Aorta (tissue), 5 donors: Measurements from ENCODE around the gene CDA. TPM values are rescaled to one million over a fixed set of nuclear protein-coding genes. Genes with fewer than 3 reads are reported as not detected.

Experiments
- ATAC-seq: fragments of 200-7000 bp; cut with Tn5 transposase; one replicate; pipeline ENCODE4 v1.9.1; 2022; ENCODE audit warnings: moderate library complexity; ENCODE audit not compliant: low FRiP score
- DNase-seq, 2 donors: peaks; one replicate each; pipeline ENCODE4 v3.0.0-alpha.2; 2020
- H3K27ac ChIP-seq, 2 donors: one replicate each; pipeline ENCODE4 v1.5.1; 2013; ENCODE audit warnings: low read length in 2 of 2, mild to moderate bottlenecking in 2 of 2, moderate library complexity in 2 of 2, control low read depth in 1 of 2, inconsistent platforms in 1 of 2, low read depth in 1 of 2
- H3K27me3 ChIP-seq, 2 donors: one replicate each; pipeline ENCODE4 v1.6.1; 2013; ENCODE audit warnings: control low read depth in 1 of 2, low read length in 1 of 2, mild to moderate bottlenecking in 1 of 2, moderate library complexity in 1 of 2; ENCODE audit not compliant: insufficient read depth in 2 of 2, control insufficient read depth in 1 of 2
- H3K36me3 ChIP-seq, 2 donors: one replicate each; pipeline ENCODE4 v1.6.1; 2013; ENCODE audit warnings: control low read depth in 1 of 2, low read length in 1 of 2, mild to moderate bottlenecking in 1 of 2; ENCODE audit not compliant: insufficient read depth in 2 of 2, control insufficient read depth in 1 of 2
- H3K4me1 ChIP-seq, 2 donors: one replicate each; pipeline ENCODE4 v1.6.1; 2013; ENCODE audit warnings: low read length in 2 of 2, control low read depth in 1 of 2, mild to moderate bottlenecking in 1 of 2, moderate library complexity in 1 of 2; ENCODE audit not compliant: insufficient read depth in 2 of 2, control insufficient read depth in 1 of 2
- H3K4me3 ChIP-seq, 2 donors: one replicate each; pipeline ENCODE4 v1.5.1; 2013; ENCODE audit warnings: low read length in 2 of 2, control low read depth in 1 of 2, mild to moderate bottlenecking in 1 of 2
- H3K9me3 ChIP-seq: one replicate; pipeline ENCODE4 v1.6.1; 2013; ENCODE audit warnings: mild to moderate bottlenecking, low read length; ENCODE audit not compliant: control insufficient read depth
- WGBS, 2 donors: extraction: QIAGEN DNeasy Blood & Tissue Kit; methylation state at CpG; one replicate each; pipeline ENCODE4 v1.1.7; 2013; 5-methylcytosine and 5-hydroxymethylcytosine counted together
- intact Hi-C, 2 donors: fragments of 100-400 bp; cut with DNase I; formaldehyde crosslinking; loops; one replicate each; pipeline versions ENCODE4 v1.14.2 to v1.15.0; 2022
- polyA plus RNA-seq, 2 donors: library from polyadenylated mRNA; stranded (reverse); fragments of 200-250 nt; gene quantifications; one replicate each; pipeline ENCODE4 v1.2.3, GENCODE V29; 2013
- total RNA-seq, 2 donors: library from RNA; stranded (reverse); fragmentation: NEBNext Ultra II Directional; extraction: Animal tissue kit (Norgen Biotek cat#: 25700); gene quantifications; one replicate each; pipeline ENCODE4 v1.2.1, GENCODE V29; 2021
- donor health status: healthy with polysubstance abuse.
- donor health status: Bipolar disorder and iron deficiency.
- donor health status: DM: no; HTN: no; CAD: no.
- donor health status: DM: no; HTN: no; CAD: no.
- donor health status: DM: yes; HTN: yes; CAD: no.

The CDA gene
- total and polyA plus RNA-seq, 4 donors, result 5.3 to 16.2 (median 7.2) TPM

- Histone ChIP-seq H3K27ac (no peak overlapping the region), H3K9me3 (no peaks in the 10 kb centered on the region), H3K4me3 (no peak overlapping the region), H3K4me1 (no peaks in the 10 kb centered on the region), H3K36me3 (peaks cover 0 to 19% of the 10 kb centered on the region in 2 donors), H3K27me3 (no peaks in the 10 kb centered on the region)
- 89% methylated on average over 12 to 14 of the region's 14 CpGs for WGBS, 2 donors
- intact Hi-C loops, result no loop called here
- ATAC-seq, result no peak
- no peak for DNase-seq
These were observed 56.5 kb downstream of the CDA start for GRCh38 chr1:20645414-20645813.

- H3K4me1 ChIP-seq, result no peaks in the 10 kb centered on the region
- DNase-seq (no peak), ATAC-seq (no peak)
- H3K27me3 ChIP-seq, result no peaks in the 10 kb centered on the region
- H3K36me3 ChIP-seq, result peaks cover 3 to 28% of the 10 kb centered on the region in 2 donors
- H3K27ac ChIP-seq, result no peak overlapping the region
- WGBS, 2 donors, result 85 to 86% methylated on average over 13 of the region's 13 CpGs
- H3K9me3 ChIP-seq, result no peaks in the 10 kb centered on the region
- no peak overlapping the region for H3K4me3 ChIP-seq
- intact Hi-C loops, result no loop called here
These were observed 59.5 kb downstream of the CDA start for GRCh38 chr1:20648438-20648837.

GRCh38 chr1:20648946-20649345 lies 60.0 kb downstream of the CDA start:
- no peaks in the 10 kb centered on the region for H3K9me3 ChIP-seq
- WGBS, 2 donors, result 89 to 92% methylated on average over 15 of the region's 15 CpGs
- ATAC-seq, result no peak
- no peaks in the 10 kb centered on the region for H3K27me3 ChIP-seq
- H3K27ac ChIP-seq, result no peak overlapping the region
- intact Hi-C loops, result no loop called here
- no peaks in the 10 kb centered on the region for H3K4me1 ChIP-seq
- peaks cover 3 to 30% of the 10 kb centered on the region in 2 donors for H3K36me3 ChIP-seq
- no peak for DNase-seq
- no peak overlapping the region for H3K4me3 ChIP-seq

DNA sequence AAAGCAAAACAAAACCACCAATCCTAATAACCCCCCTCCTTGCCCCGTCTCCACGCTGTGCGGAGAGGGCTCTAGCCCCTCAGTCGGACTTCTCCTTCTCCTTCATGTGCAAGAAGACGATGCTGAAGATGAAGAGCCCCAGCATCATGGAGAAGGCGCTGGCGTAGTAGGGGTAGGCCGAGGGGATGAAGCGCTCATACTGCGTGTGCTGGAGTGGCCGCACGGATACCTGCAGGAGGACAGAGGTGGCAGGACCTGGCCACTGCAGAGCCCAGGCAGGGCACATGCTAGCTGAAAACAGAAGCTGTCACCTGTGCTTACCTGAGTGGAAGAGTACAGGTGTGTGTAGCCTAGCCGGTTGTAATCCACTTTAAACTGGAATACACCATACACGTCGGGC lies 63.4 kb downstream of the CDA start:
- ATAC-seq (no peak), DNase-seq (peak in 1 of 2 donors; percentile 46)
- Histone ChIP-seq H3K27ac (no peak overlapping the region), H3K9me3 (no peaks in the 10 kb centered on the region), H3K36me3 (peaks cover 3 to 31% of the 10 kb centered on the region in 2 donors), H3K4me1 (no peaks in the 10 kb centered on the region), H3K4me3 (no peak overlapping the region), H3K27me3 (no peaks in the 10 kb centered on the region)
- intact Hi-C loops, result no loop called here
- WGBS, 2 donors, result 94 to 96% methylated on average over 15 of the region's 15 CpGs

- Histone ChIP-seq H3K27me3 (no peaks in the 10 kb centered on the region), H3K4me1 (no peaks in the 10 kb centered on the region), H3K9me3 (no peaks in the 10 kb centered on the region), H3K4me3 (no peak overlapping the region), H3K27ac (no peak overlapping the region), H3K36me3 (peaks cover 3 to 28% of the 10 kb centered on the region in 2 donors)
- 75 to 80% methylated on average over 20 of the region's 20 CpGs for WGBS, 2 donors
- ATAC-seq, result no peak
- intact Hi-C loops, result no loop called here
- no peak for DNase-seq
These were observed 65.3 kb downstream of the CDA start for GRCh38 chr1:20654104-20654690.

GRCh38 chr1:20657024-20657423 lies 68.1 kb downstream of the CDA start:
- no peaks in the 10 kb centered on the region for H3K27me3 ChIP-seq
- no peak overlapping the region for H3K27ac ChIP-seq
- ATAC-seq (no peak), DNase-seq (no peak)
- H3K4me1 ChIP-seq, result no peaks in the 10 kb centered on the region
- no peak overlapping the region for H3K4me3 ChIP-seq
- intact Hi-C loops, result no loop called here
- H3K9me3 ChIP-seq, result no peaks in the 10 kb centered on the region
- H3K36me3 ChIP-seq, result peaks cover 3 to 16% of the 10 kb centered on the region in 2 donors
- 87 to 91% methylated on average over 11 to 12 of the region's 12 CpGs for WGBS, 2 donors

DNA sequence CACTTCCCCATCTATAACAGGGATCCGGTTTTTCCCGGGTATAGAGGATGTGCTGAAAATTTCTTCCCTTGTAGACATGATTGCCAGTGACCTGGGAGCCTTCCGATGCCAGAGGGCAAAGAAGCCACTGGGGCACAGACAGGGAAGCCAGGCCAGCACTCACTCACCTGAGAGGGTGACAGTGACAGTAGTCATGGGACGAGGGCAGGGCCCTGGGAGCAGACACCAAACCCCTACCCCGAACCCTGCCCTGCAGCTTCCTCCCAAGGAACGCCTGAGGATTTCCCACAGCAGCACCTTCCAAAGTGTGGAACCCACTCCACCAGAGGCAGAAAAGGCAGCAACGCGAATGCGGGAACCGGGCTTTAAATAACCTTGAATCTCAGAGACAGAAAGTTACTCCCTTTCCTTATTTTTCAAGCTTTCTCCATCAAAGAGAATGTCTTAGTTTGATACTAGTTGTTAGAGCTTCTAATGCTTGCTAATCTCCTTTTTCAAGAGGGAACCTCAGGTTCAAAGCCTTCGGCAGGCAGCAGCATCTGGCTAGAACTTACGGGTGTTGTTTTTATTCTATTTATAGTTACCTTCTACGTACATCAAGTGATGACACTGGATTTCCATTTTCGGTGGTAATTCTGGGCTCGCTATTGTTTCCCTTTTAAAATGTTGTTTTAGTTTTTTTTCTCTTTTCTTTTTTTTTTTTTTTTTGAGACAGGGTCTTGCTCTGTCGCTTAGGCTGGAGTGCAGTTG lies 69.4 kb downstream of the CDA start:
- no peaks in the 10 kb centered on the region for H3K27me3 ChIP-seq
- no peaks in the 10 kb centered on the region for H3K9me3 ChIP-seq
- intact Hi-C loops, result no loop called here
- peaks cover under 1 to 10% of the 10 kb centered on the region in 2 donors for H3K36me3 ChIP-seq
- no peak for ATAC-seq
- no peaks in the 10 kb centered on the region for H3K4me1 ChIP-seq
- no peak overlapping the region for H3K4me3 ChIP-seq
- H3K27ac ChIP-seq, result no peak overlapping the region
- no peak for DNase-seq
- WGBS, 2 donors, result 60 to 61% methylated on average over 16 of the region's 16 CpGs

DNA sequence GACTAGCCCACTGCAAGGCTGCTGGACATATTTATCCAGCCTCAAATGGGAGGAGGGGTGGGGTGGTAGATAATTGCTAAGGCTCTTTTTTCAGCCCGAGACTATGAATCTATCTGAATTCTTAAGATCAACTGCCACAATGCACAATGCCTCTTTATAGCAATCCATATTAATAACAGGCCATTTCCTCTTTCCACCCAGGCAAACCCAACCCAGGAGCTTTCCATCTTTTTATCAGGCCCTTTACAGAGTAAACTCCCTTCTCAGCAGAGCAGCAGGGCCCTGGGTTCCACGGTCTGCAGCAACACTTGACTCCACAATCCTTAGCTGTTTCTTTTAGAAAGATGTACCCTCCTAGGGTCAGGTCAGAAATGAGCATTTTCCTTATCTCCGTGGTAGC lies 71.5 kb downstream of the CDA start:
- no peak overlapping the region for H3K27ac ChIP-seq
- H3K4me3 ChIP-seq, result peak overlapping the region; percentile 57 to 65
- WGBS, 2 donors, result 21 to 25% methylated on average over 3 of the region's 3 CpGs
- no peak for DNase-seq
- H3K4me1 ChIP-seq, result no peaks in the 10 kb centered on the region
- ATAC-seq, result no peak
- no peaks in the 10 kb centered on the region for H3K27me3 ChIP-seq
- peaks cover 0 to 2% of the 10 kb centered on the region in 2 donors for H3K36me3 ChIP-seq
- H3K9me3 ChIP-seq, result no peaks in the 10 kb centered on the region
- intact Hi-C loops, result loop anchor here in 1 of 2 donors (2.0 kb wide), 1 partner anchor 26 kb away; no protein-coding TSS in a partner anchor

DNA sequence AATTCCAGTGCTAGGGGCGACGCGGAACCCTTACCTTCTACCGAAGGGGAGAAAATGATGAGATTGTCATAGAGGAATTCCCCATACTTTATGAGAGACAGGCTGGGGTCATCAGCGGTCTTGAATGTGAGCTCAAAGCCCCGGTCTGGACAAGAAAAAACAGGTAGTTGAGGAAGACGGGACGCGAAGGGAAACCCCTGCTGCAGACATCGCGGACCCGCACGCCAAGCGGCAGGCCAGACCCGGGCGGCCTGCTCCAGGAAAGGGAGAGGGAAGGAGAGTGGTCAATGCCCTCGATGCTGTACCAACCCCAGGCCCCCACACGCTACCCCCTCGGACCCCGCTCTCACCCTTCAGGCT lies 71.9 kb downstream of the CDA start:
- 0 to 1% methylated on average over 20 of the region's 20 CpGs for WGBS, 2 donors
- Histone ChIP-seq H3K27me3 (no peaks in the 10 kb centered on the region), H3K4me1 (no peaks in the 10 kb centered on the region), H3K27ac (no peak overlapping the region), H3K36me3 (no peaks in the 10 kb centered on the region), H3K9me3 (no peaks in the 10 kb centered on the region), H3K4me3 (peak overlapping the region; percentile 57 to 65)
- ATAC-seq (no peak), DNase-seq (no peak)
- intact Hi-C loops, result loop anchor here in 1 of 2 donors (2.0 kb wide), 1 partner anchor 26 kb away; no protein-coding TSS in a partner anchor
